H9 (cell line): ENCODE measurements around the gene CERS1. TPM values are rescaled to one million over a fixed set of nuclear protein-coding genes. Genes with fewer than 3 reads are reported as not detected.

Experiments used
- DNase-seq: peaks from one replicate; pipeline ENCODE4 v3.0.0-alpha.2; 2017
- H2AFZ ChIP-seq: one replicate; pipeline ENCODE4 v1.6.1; 2013; ENCODE audit warnings: mild to moderate bottlenecking, low read length, control low read depth, moderate library complexity
- H2AK5ac ChIP-seq: 2 replicates; pipeline ENCODE4 v1.6.1; 2013; ENCODE audit warnings: low read length, control low read depth, mixed read lengths; ENCODE audit not compliant: insufficient read length
- H2BK120ac ChIP-seq: one replicate; pipeline ENCODE4 v1.6.1; 2013; ENCODE audit warnings: low read depth, mild to moderate bottlenecking, low read length, control low read depth, inconsistent platforms; ENCODE audit not compliant: poor library complexity, severe bottlenecking
- H2BK12ac ChIP-seq: 2 replicates; pipeline ENCODE4 v1.6.1; 2013; ENCODE audit warnings: low read length, control low read depth, mixed read lengths, low read depth; ENCODE audit not compliant: insufficient read length
- H2BK15ac ChIP-seq: 2 replicates; pipeline ENCODE4 v1.6.1; 2013; ENCODE audit warnings: low read depth, low read length, control low read depth
- H2BK20ac ChIP-seq: one replicate; pipeline ENCODE4 v1.6.1; 2013; ENCODE audit warnings: low read depth, mild to moderate bottlenecking, low read length, control low read depth, inconsistent platforms; ENCODE audit not compliant: poor library complexity, severe bottlenecking
- H2BK5ac ChIP-seq: 2 replicates; pipeline ENCODE4 v1.6.1; 2013; ENCODE audit warnings: low read length, control low read depth, mixed read lengths; ENCODE audit not compliant: insufficient read length
- H3K14ac ChIP-seq: 2 replicates; pipeline ENCODE4 v1.6.1; 2013; ENCODE audit warnings: low read length, control low read depth; ENCODE audit not compliant: insufficient read depth
- H3K18ac ChIP-seq: 2 replicates; pipeline ENCODE4 v1.6.1; 2013; ENCODE audit warnings: low read depth, mild to moderate bottlenecking, mixed read lengths, low read length, control low read depth; ENCODE audit not compliant: insufficient read length
- H3K23ac ChIP-seq: 2 replicates; pipeline ENCODE4 v1.6.1; 2013; ENCODE audit warnings: low read length, control low read depth, mixed read lengths, low read depth; ENCODE audit not compliant: insufficient read length
- H3K23me2 ChIP-seq: 2 replicates; pipeline ENCODE4 v1.6.1; 2013; ENCODE audit warnings: low read depth, mild to moderate bottlenecking, mixed read lengths, low read length, control low read depth; ENCODE audit not compliant: insufficient read length, poor library complexity, severe bottlenecking
- H3K27ac ChIP-seq: 2 replicates; pipeline ENCODE4 v1.5.1; 2013; ENCODE audit warnings: low read length, control low read depth, mixed read lengths, low read depth; ENCODE audit not compliant: insufficient read length
- H3K27me3 ChIP-seq: 2 replicates; pipeline ENCODE4 v1.6.1; 2013; ENCODE audit warnings: low read length, control low read depth, inconsistent platforms; ENCODE audit not compliant: insufficient read depth
- H3K4ac ChIP-seq: 2 replicates; pipeline ENCODE4 v1.6.1; 2013; ENCODE audit warnings: low read depth, mild to moderate bottlenecking, control low read depth, inconsistent platforms, low read length, moderate library complexity
- H3K4me1 ChIP-seq: 2 replicates; pipeline ENCODE4 v1.6.1; 2013; ENCODE audit warnings: low read length, control low read depth, inconsistent platforms; ENCODE audit not compliant: insufficient read depth
- H3K4me2 ChIP-seq: 2 replicates; pipeline ENCODE4 v1.6.1; 2013; ENCODE audit warnings: low read length, control low read depth, mixed read lengths; ENCODE audit not compliant: insufficient read length, insufficient read depth
- H3K56ac ChIP-seq: 2 replicates; pipeline ENCODE4 v1.6.1; 2013; ENCODE audit warnings: low read depth, mild to moderate bottlenecking, mixed read lengths, low read length, control low read depth; ENCODE audit not compliant: insufficient read length
- H3K79me1 ChIP-seq: 2 replicates; pipeline ENCODE4 v1.6.1; 2013; ENCODE audit warnings: low read depth, mild to moderate bottlenecking, moderate library complexity, low read length, control low read depth, inconsistent platforms; ENCODE audit not compliant: insufficient read depth, poor library complexity, severe bottlenecking
- H3K79me2 ChIP-seq: 2 replicates; pipeline ENCODE4 v1.6.1; 2013; ENCODE audit warnings: low read length, control low read depth, inconsistent platforms; ENCODE audit not compliant: insufficient read depth
- H3K9ac ChIP-seq: 2 replicates; pipeline ENCODE4 v1.6.1; 2013; ENCODE audit warnings: low read length, control low read depth, mixed read lengths; ENCODE audit not compliant: insufficient read length; ENCODE audit errors: extremely low read depth
- H3K9me3 ChIP-seq: one replicate; pipeline ENCODE4 v1.6.1; 2013; ENCODE audit warnings: low read depth, low read length, inconsistent platforms; ENCODE audit not compliant: control insufficient read depth
- H3T11ph ChIP-seq: one replicate; pipeline ENCODE4 v1.6.1; 2013; ENCODE audit warnings: mild to moderate bottlenecking, low read length, control low read depth, inconsistent platforms
- H4K20me1 ChIP-seq: one replicate; pipeline ENCODE4 v1.6.1; 2013; ENCODE audit not compliant: control insufficient read depth, insufficient read length, insufficient read depth
- H4K5ac ChIP-seq: 2 replicates; pipeline ENCODE4 v1.6.1; 2013; ENCODE audit warnings: low read depth, mild to moderate bottlenecking, mixed read lengths, low read length, control low read depth; ENCODE audit not compliant: insufficient read length
- H4K8ac ChIP-seq: replicated peaks from 2 replicates; pipeline ENCODE4 v1.6.1; 2013; ENCODE audit warnings: low read length, control low read depth, mixed read lengths, low read depth; ENCODE audit not compliant: insufficient read length
- H4K91ac ChIP-seq: 2 replicates; pipeline ENCODE4 v1.6.1; 2013; ENCODE audit warnings: low read depth, mild to moderate bottlenecking, moderate library complexity, mixed read lengths, low read length, control low read depth; ENCODE audit not compliant: insufficient read length
- H3K27ac Mint-ChIP-seq, 3 experiments: 2 replicates in 2 of 3; 3 replicates in 1 of 3; pipeline ENCODE4 v1.8.0; 2020 to 2021; ENCODE audit warnings: mixed read lengths in 3 of 3, mild to moderate bottlenecking in 1 of 3, moderate library complexity in 1 of 3
- H3K27me3 Mint-ChIP-seq: 2 replicates; pipeline ENCODE4 v1.8.0; 2021; ENCODE audit warnings: low read depth, mild to moderate bottlenecking, moderate library complexity, mixed read lengths
- H3K36me3 Mint-ChIP-seq, 3 experiments: 2 replicates in 2 of 3; 3 replicates in 1 of 3; pipeline ENCODE4 v1.8.0; 2020 to 2021; ENCODE audit warnings: low read depth in 3 of 3, mixed read lengths in 3 of 3; ENCODE audit not compliant: insufficient read depth in 1 of 3
- H3K4me1 Mint-ChIP-seq, 2 experiments: 2 replicates each; pipeline ENCODE4 v1.8.0; 2020; ENCODE audit warnings: mixed read lengths in 2 of 2
- H3K4me3 Mint-ChIP-seq, 2 experiments: 2 replicates in 1 of 2; 3 replicates in 1 of 2; pipeline ENCODE4 v1.8.0; 2020 to 2021; ENCODE audit warnings: mild to moderate bottlenecking in 2 of 2, mixed read lengths in 2 of 2, moderate library complexity in 1 of 2
- H3K9me3 Mint-ChIP-seq, 2 experiments: 2 replicates in 1 of 2; 3 replicates in 1 of 2; pipeline ENCODE4 v1.8.0; 2020; ENCODE audit warnings: mild to moderate bottlenecking in 2 of 2, mixed read lengths in 2 of 2, moderate library complexity in 1 of 2
- WGBS: extraction: QIAGEN DNeasy Blood & Tissue Kit; methylation state at CpG from one replicate; pipeline ENCODE4 v1.1.7; 2013; ENCODE audit warnings: missing lambda C conversion rate, low lambda C conversion rate, mixed read lengths; ENCODE audit not compliant: insufficient read length; ENCODE audit errors: extremely low coverage; 5-methylcytosine and 5-hydroxymethylcytosine counted together
- total RNA-seq: library from RNA; stranded (reverse); gene quantifications from 2 replicates; pipeline ENCODE4 v1.2.1, GENCODE V29; 2021
- TF ChIP-seq, protein P1 (sequence below): fragments of 200-600 bp; sonication (generic); conservative IDR thresholded peaks from 3 replicates; pipeline ENCODE4 v1.8.0; 2021; ENCODE audit warnings: antibody characterized with exemption, mild to moderate bottlenecking

Gene CERS1
- total RNA-seq, 1 experiment from 2014 or later: 19.3 TPM

DNA sequence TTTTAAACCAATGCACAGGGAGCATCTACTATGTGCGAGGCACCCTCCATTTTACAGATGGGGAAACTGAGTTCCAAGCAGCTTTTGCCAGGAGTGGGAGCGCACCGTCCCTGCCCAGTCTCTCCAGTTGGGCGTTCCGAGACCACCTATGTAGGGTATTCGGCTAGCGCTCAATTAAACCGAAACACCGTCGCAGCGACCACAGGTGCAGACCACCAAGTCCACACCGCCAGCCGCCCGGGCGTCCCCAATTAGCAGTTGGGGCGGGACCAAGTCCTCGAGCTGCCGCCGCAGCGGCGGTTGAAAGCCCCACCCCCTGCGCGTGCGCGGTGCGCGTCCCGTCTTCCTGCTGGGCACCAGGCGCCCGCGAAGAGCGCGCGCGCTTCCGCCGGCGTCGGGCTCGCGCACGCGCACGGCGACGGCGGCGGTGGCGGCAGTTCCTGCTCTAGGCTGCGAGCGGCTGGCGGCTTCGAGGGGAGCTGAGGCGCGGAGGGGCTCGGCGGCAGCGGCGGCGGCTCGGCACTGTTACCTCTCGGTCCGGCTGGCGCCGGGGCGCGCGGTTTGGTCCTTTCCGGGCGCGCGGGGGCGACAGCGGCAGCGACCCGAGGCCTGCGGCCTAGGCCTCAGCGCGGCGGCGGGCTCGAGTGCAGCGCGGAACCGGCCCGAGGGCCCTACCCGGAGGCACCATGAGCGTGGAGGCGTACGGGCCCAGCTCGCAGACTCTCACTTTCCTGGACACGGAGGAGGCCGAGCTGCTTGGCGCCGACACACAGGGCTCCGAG is 64.2 kb downstream of the CERS1 start, which contains the start of gene UPF1:
UPF1 (plus strand) TSS at position 436 of the 782 bp plus-strand sequence; CDS start at position 687, 251 bp downstream.
- Histone ChIP-seq H3K4ac (no peak within 1 kb of the TSS), H3K23me2 (peaks cover 8% of the 10 kb centered on the region), H3K9me3 (no peaks in the 10 kb centered on the region), H4K5ac (no peak within 1 kb of the TSS), H3K4me1 (no peaks in the 10 kb centered on the region), H4K20me1 (no peaks in the 10 kb centered on the region), H2BK12ac (no peak within 1 kb of the TSS), H4K91ac (no peak within 1 kb of the TSS), H3K14ac (peak within 1 kb of the TSS; percentile 69), H3K27me3 (peaks cover 3% of the 10 kb centered on the region; the same call in 1 of the 2 replicates), H3K56ac (no peak within 1 kb of the TSS), H3T11ph (no peak within 1 kb of the TSS), H2BK120ac (no peak within 1 kb of the TSS), H2AFZ (no peak within 1 kb of the TSS), H3K4me2 (peak within 1 kb of the TSS; percentile 90), H4K8ac (no peak within 1 kb of the TSS), H2BK15ac (no peak within 1 kb of the TSS), H3K18ac (no peak within 1 kb of the TSS), H3K23ac (no peak within 1 kb of the TSS), H3K9ac (peak within 1 kb of the TSS; percentile 80), H3K79me2 (peaks cover 33% of the 10 kb centered on the region; the same call in 1 of the 2 replicates), H2AK5ac (no peak within 1 kb of the TSS), H3K27ac (no peak within 1 kb of the TSS), H3K79me1 (peaks cover 3% of the 10 kb centered on the region), H2BK20ac (no peak within 1 kb of the TSS), H2BK5ac (no peak within 1 kb of the TSS)
- peaks cover 29% of the 10 kb centered on the region for H3K27me3 Mint-ChIP-seq
- peak; percentile 96 for DNase-seq
- TF ChIP-seq, protein P1, sequence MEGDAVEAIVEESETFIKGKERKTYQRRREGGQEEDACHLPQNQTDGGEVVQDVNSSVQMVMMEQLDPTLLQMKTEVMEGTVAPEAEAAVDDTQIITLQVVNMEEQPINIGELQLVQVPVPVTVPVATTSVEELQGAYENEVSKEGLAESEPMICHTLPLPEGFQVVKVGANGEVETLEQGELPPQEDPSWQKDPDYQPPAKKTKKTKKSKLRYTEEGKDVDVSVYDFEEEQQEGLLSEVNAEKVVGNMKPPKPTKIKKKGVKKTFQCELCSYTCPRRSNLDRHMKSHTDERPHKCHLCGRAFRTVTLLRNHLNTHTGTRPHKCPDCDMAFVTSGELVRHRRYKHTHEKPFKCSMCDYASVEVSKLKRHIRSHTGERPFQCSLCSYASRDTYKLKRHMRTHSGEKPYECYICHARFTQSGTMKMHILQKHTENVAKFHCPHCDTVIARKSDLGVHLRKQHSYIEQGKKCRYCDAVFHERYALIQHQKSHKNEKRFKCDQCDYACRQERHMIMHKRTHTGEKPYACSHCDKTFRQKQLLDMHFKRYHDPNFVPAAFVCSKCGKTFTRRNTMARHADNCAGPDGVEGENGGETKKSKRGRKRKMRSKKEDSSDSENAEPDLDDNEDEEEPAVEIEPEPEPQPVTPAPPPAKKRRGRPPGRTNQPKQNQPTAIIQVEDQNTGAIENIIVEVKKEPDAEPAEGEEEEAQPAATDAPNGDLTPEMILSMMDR: no peak
- peaks cover 19 to 29% (median 21%) of the 10 kb centered on the region in 3 experiments for H3K36me3 Mint-ChIP-seq
- H3K27ac Mint-ChIP-seq: peak within 1 kb of the TSS; percentile 76 to 81 (median 79); a peak in 5 of 7 replicates
- WGBS: no CpG with 5 or more reads among the region's 96 CpGs
- peak within 1 kb of the TSS; percentile 92 to 98 for H3K4me3 Mint-ChIP-seq
- H3K4me1 Mint-ChIP-seq: peaks cover 24 to 27% of the 10 kb centered on the region in 2 experiments
- H3K9me3 Mint-ChIP-seq: peaks cover 8 to 9% of the 10 kb centered on the region in 2 experiments
